ENCODE data around the gene MAP3K14. TPM values are rescaled to one million over a fixed set of nuclear protein-coding genes. Genes with fewer than 3 reads are reported as not detected.

The MAP3K14 gene
- total and polyA plus RNA-seq, 4 donors = 1.2 to 7.8 (median 4.2) TPM

DNA sequence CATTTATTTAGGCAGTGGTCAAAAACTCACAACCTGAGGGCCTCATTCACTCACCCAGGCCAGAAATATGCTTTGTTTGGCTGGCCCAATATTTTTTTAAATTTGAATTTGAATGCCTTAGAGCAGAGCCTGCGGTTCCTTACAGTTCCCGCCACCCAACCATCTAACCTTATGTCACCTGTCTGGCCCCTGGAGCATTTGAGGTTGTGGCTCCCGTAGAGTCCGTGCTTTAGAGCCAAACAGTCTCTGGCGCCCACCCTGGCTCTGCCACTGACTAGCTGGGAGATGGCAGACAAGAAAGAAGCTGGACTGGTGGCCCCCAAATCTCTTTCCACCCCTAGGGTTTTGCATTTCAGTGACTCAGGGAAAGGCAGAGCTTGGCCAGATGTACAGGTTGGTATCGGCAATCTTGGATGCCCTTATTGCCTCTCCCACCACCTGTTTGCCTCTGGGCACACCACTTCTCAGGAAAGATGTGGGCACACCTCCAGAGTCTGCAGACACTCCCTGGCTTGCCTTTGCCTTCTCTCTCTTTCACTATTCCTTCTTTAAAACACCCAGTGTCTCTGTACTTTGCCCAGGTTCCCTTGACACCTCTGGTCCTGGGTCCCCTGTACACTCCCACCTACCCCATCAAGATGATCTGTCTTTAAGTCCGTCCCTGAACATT lies 1.9 kb upstream of the MAP3K14 start:
- WGBS = 83% methylated on average over 7 of the region's 7 CpGs
- H3K27me3 ChIP-seq (ENCODE audit: control insufficient read depth in 4 of 4, insufficient read depth in 4 of 4, low read length in 3 of 4) = no peaks in the 10 kb centered on the region
- TF ChIP-seq NR2F2 (IDR thresholded peaks at IDR 0.05) (no peak), EGR1 (IDR thresholded peaks at IDR 0.05; ENCODE audit: low read depth in 2 of 2) (no peak), JUND (IDR thresholded peaks at IDR 0.05) (no peak), RAD21 (IDR thresholded peaks at IDR 0.05) (no peak)
- no peaks in the 10 kb centered on the region for H3K9me3 ChIP-seq (ENCODE audit: control insufficient read depth in 4 of 4, low read length in 3 of 4)
- H3K4me1 ChIP-seq (ENCODE audit: control insufficient read depth in 4 of 4, insufficient read depth in 4 of 4, low read length in 3 of 4) = peaks cover 3 to 32% (median 20%) of the 10 kb centered on the region in 4 donors
- H3K9ac ChIP-seq (ENCODE audit: low read depth in 1 of 2, low read length in 2 of 2) = no peak overlapping the region
- DNase-seq (ENCODE audit: low spot score) = no peak
- H3K4me3 ChIP-seq (ENCODE audit: low read depth in 1 of 3, low read length in 3 of 3) = no peak overlapping the region
- no peaks in the 10 kb centered on the region for H3K36me3 ChIP-seq (ENCODE audit: control insufficient read depth in 4 of 4, insufficient read depth in 3 of 4, low read depth in 1 of 4, low read length in 3 of 4)
- H3K27ac ChIP-seq (ENCODE audit: low read depth in 1 of 2, low read length in 2 of 2) = no peak overlapping the region

DNA sequence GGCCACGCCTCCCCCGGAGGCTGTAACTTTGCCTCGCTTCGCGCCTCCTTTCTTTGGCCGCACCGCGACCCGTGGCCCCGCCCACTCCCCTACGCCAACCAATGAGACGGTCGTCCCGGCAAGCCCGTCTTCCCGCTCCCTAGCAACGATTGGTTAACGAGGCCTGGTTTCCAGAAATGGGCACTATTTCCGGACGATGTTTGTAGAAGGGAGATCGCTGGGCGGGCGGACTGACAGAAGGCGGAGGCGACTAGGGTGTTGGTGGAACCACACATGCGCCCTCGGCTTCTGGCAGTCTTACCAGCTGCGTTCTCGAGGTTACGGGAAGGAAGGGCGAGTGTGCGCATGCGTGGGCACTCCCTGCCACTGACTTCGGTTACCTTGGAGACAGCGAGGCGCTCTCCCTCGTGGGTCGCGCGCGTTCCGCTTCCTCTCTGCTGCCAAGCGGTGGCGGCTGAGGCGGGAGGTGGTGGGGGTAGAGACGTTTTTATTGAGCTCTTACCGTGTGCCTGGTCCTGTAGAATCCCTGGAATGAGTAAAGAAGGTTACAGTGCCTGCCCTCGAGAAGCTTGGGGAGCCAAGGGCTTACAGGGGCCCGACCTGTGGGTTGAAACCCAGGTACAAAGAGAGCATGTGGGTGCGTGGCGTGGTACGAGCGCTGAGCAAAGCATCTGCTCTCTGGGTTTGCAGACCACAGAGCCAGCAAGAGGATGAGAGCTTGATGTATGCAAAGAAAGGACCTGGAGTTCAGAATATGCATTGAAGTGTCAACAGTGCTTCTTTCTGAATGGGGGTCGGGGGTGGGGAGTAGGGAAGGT lies 500 bp upstream of the MAP3K14 start:
- peak overlapping the region; percentile 55 to 67 for H3K9ac ChIP-seq (ENCODE audit: low read depth in 1 of 2, low read length in 2 of 2)
- peak overlapping the region; percentile 88 to 92 for H3K27ac ChIP-seq (ENCODE audit: low read depth in 1 of 2, low read length in 2 of 2)
- H3K36me3 ChIP-seq (ENCODE audit: control insufficient read depth in 4 of 4, insufficient read depth in 3 of 4, low read depth in 1 of 4, low read length in 3 of 4) = no peaks in the 10 kb centered on the region
- no peaks in the 10 kb centered on the region for H3K9me3 ChIP-seq (ENCODE audit: control insufficient read depth in 4 of 4, low read length in 3 of 4)
- peak; percentile 100 for DNase-seq (ENCODE audit: low spot score)
- no peaks in the 10 kb centered on the region for H3K27me3 ChIP-seq (ENCODE audit: control insufficient read depth in 4 of 4, insufficient read depth in 4 of 4, low read length in 3 of 4)
- peaks cover 11 to 46% (median 33%) of the 10 kb centered on the region in 4 donors for H3K4me1 ChIP-seq (ENCODE audit: control insufficient read depth in 4 of 4, insufficient read depth in 4 of 4, low read length in 3 of 4)
- 1% methylated on average over 54 of the region's 54 CpGs for WGBS
- peak in 1 of 2 donors; percentile 19 for TF ChIP-seq HNF4A (conservative IDR thresholded peaks at IDR 0.05)
- peak in 1 of 2 donors; percentile 73 for TF ChIP-seq GABPA (IDR thresholded peaks at IDR 0.05 in 1 of 2, conservative IDR thresholded peaks at IDR 0.05 in 1 of 2)
- peak in 1 of 2 donors; percentile 8 for TF ChIP-seq JUND (IDR thresholded peaks at IDR 0.05)
- peak; percentile 97 for TF ChIP-seq MAX (IDR thresholded peaks at IDR 0.05)
- no peak for TF ChIP-seq ATF3 (IDR thresholded peaks at IDR 0.05)
- TF ChIP-seq CTCF (IDR thresholded peaks at IDR 0.05; ENCODE audit: low read depth, low read length, missing input control) = no peak
- no peak for TF ChIP-seq NR2F2 (IDR thresholded peaks at IDR 0.05)
- peak in 1 of 2 donors; percentile 38 for TF ChIP-seq RAD21 (IDR thresholded peaks at IDR 0.05)
- TF ChIP-seq SP1 (IDR thresholded peaks at IDR 0.05) = peak; percentile 95
- TF ChIP-seq YY1 (IDR thresholded peaks at IDR 0.05) = peak; percentile 75
- TF ChIP-seq HNF4G (IDR thresholded peaks at IDR 0.05) = no peak
- TF ChIP-seq ZBTB33 (IDR thresholded peaks at IDR 0.05) = peak; percentile 78
- TF ChIP-seq, protein P1, sequence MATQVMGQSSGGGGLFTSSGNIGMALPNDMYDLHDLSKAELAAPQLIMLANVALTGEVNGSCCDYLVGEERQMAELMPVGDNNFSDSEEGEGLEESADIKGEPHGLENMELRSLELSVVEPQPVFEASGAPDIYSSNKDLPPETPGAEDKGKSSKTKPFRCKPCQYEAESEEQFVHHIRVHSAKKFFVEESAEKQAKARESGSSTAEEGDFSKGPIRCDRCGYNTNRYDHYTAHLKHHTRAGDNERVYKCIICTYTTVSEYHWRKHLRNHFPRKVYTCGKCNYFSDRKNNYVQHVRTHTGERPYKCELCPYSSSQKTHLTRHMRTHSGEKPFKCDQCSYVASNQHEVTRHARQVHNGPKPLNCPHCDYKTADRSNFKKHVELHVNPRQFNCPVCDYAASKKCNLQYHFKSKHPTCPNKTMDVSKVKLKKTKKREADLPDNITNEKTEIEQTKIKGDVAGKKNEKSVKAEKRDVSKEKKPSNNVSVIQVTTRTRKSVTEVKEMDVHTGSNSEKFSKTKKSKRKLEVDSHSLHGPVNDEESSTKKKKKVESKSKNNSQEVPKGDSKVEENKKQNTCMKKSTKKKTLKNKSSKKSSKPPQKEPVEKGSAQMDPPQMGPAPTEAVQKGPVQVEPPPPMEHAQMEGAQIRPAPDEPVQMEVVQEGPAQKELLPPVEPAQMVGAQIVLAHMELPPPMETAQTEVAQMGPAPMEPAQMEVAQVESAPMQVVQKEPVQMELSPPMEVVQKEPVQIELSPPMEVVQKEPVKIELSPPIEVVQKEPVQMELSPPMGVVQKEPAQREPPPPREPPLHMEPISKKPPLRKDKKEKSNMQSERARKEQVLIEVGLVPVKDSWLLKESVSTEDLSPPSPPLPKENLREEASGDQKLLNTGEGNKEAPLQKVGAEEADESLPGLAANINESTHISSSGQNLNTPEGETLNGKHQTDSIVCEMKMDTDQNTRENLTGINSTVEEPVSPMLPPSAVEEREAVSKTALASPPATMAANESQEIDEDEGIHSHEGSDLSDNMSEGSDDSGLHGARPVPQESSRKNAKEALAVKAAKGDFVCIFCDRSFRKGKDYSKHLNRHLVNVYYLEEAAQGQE (IDR thresholded peaks at IDR 0.05) = peak; percentile 52
- TF ChIP-seq RXRA (IDR thresholded peaks at IDR 0.05) = peak; percentile 5 to 78
- TF ChIP-seq EGR1 (IDR thresholded peaks at IDR 0.05; ENCODE audit: low read depth in 2 of 2) = peak; percentile 13 to 81
- TF ChIP-seq FOXA1 (IDR thresholded peaks at IDR 0.05) = peak; percentile 12
- H3K4me3 ChIP-seq (ENCODE audit: low read depth in 1 of 3, low read length in 3 of 3) = peak overlapping the region; percentile 15 to 76 (median 42)

All from liver (tissue), 9 donors.